ENCODE data around the gene ZBTB37. TPM values are rescaled to one million over a fixed set of nuclear protein-coding genes. Genes with fewer than 3 reads are reported as not detected.

ZBTB37 gene
- total and polyA plus RNA-seq, 9 of the 15 experiments (the other 6 are each of a cell fraction or from before 2014, with no cell fraction given), result 1.3 to 13.9 (median 5.4) TPM

DNA sequence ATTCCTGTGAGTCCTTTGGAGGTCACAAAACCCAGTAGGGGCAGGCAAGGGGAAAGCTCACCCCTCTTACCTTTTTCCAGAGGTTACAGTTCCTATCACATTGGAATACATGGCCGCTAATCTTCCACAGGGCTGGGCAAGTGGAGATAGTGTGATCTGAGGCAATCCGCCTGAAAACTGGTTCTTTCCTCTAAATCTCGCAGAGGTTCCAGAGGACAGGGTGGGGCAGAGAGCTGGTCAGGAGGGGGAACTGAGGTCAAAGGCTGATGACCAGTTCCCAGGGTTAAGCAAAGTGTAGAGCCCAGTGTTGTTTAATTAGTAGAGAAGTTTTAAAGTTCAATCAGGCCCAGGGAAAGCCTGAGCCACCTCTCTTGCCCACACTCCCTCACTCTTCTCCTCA is 49.0 kb downstream of the ZBTB37 start, which contains the start of gene SERPINC1:
SERPINC1 (minus strand) TSS at position 179 of the 400 bp plus-strand sequence; CDS start at position 111, 68 bp downstream.
- no peak for FAIRE-seq
- intact Hi-C loops (cut with micrococcal nuclease), result no loop called here
- POLR2A ChIA-PET, result interaction anchor here (0.7 to 4.0 kb wide), 5 partner anchors 28 to 367 kb away, joined by 3 to 16 read pairs (median 3); partner anchors contain the start of genes GAS5 and ZBTB37
- TF ChIP-seq HLTF (IDR thresholded peaks at IDR 0.05) (no peak), ZNF695 (CRISPR knock-in tag; IDR thresholded peaks at IDR 0.05) (no peak), ZNF717 (CRISPR knock-in tag; IDR thresholded peaks at IDR 0.05) (no peak), YBX1 (IDR thresholded peaks at IDR 0.05) (no peak), MEIS2 (IDR thresholded peaks at IDR 0.05; ENCODE audit: partially characterized antibody) (no peak), TOE1 (IDR thresholded peaks at IDR 0.05; ENCODE audit: borderline replicate concordance) (no peak), TOE1 (CRISPR knock-in tag; IDR thresholded peaks at IDR 0.05; ENCODE audit: borderline replicate concordance, low read depth) (no peak), L3MBTL2 (IDR thresholded peaks at IDR 0.05) (0 out of 2 replicates have a peak, but pooled peaks have one; percentile 60)
- TF ChIP-seq, protein P1, sequence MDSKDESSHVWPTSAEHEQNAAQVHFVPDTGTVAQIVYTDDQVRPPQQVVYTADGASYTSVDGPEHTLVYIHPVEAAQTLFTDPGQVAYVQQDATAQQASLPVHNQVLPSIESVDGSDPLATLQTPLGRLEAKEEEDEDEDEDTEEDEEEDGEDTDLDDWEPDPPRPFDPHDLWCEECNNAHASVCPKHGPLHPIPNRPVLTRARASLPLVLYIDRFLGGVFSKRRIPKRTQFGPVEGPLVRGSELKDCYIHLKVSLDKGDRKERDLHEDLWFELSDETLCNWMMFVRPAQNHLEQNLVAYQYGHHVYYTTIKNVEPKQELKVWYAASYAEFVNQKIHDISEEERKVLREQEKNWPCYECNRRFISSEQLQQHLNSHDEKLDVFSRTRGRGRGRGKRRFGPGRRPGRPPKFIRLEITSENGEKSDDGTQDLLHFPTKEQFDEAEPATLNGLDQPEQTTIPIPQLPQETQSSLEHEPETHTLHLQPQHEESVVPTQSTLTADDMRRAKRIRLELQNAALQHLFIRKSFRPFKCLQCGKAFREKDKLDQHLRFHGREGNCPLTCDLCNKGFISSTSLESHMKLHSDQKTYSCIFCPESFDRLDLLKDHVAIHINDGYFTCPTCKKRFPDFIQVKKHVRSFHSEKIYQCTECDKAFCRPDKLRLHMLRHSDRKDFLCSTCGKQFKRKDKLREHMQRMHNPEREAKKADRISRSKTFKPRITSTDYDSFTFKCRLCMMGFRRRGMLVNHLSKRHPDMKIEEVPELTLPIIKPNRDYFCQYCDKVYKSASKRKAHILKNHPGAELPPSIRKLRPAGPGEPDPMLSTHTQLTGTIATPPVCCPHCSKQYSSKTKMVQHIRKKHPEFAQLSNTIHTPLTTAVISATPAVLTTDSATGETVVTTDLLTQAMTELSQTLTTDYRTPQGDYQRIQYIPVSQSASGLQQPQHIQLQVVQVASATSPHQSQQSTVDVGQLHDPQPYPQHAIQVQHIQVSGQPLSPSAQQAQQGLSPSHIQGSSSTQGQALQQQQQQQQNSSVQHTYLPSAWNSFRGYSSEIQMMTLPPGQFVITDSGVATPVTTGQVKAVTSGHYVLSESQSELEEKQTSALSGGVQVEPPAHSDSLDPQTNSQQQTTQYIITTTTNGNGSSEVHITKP (IDR thresholded peaks at IDR 0.05; ENCODE audit: partially characterized antibody), result no peak
- TF ChIP-seq, protein P2, sequence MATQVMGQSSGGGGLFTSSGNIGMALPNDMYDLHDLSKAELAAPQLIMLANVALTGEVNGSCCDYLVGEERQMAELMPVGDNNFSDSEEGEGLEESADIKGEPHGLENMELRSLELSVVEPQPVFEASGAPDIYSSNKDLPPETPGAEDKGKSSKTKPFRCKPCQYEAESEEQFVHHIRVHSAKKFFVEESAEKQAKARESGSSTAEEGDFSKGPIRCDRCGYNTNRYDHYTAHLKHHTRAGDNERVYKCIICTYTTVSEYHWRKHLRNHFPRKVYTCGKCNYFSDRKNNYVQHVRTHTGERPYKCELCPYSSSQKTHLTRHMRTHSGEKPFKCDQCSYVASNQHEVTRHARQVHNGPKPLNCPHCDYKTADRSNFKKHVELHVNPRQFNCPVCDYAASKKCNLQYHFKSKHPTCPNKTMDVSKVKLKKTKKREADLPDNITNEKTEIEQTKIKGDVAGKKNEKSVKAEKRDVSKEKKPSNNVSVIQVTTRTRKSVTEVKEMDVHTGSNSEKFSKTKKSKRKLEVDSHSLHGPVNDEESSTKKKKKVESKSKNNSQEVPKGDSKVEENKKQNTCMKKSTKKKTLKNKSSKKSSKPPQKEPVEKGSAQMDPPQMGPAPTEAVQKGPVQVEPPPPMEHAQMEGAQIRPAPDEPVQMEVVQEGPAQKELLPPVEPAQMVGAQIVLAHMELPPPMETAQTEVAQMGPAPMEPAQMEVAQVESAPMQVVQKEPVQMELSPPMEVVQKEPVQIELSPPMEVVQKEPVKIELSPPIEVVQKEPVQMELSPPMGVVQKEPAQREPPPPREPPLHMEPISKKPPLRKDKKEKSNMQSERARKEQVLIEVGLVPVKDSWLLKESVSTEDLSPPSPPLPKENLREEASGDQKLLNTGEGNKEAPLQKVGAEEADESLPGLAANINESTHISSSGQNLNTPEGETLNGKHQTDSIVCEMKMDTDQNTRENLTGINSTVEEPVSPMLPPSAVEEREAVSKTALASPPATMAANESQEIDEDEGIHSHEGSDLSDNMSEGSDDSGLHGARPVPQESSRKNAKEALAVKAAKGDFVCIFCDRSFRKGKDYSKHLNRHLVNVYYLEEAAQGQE (IDR thresholded peaks at IDR 0.05; ENCODE audit: borderline replicate concordance), result 0 out of 2 replicates have a peak, but pooled peaks have one; percentile 22
- TF ChIP-seq, protein P2 (CRISPR knock-in tag; IDR thresholded peaks at IDR 0.05; ENCODE audit: low read depth), result no peak

More for the DNA sequence above, 49.0 kb downstream of the ZBTB37 start, which contains the start of gene SERPINC1:
- H4K20me1 ChIP-seq (replicated peaks; ENCODE audit: control insufficient read depth, insufficient read depth, low read length), result no peaks in the 10 kb centered on the region
- DNase-seq (ENCODE audit: extremely low read depth in 1 of 4, low spot score in 3 of 4), result peak in 1 of 4 experiments; percentile 36
- H3K9ac ChIP-seq (ENCODE audit: insufficient read depth in 1 of 2, low read depth in 2 of 2, low read length in 2 of 2), result peak within 1 kb of the TSS in 1 of 2 experiments; percentile 41; a peak in 1 of 4 replicates
- CTCF ChIA-PET (ENCODE audit: low intra/inter-chr PET ratio), result no interaction called here
- no peaks in the 10 kb centered on the region for H3K9me3 ChIP-seq (replicated peaks; ENCODE audit: control insufficient read depth, insufficient read depth, low read depth, low read length)
- H3K79me2 ChIP-seq (ENCODE audit: control insufficient read depth, insufficient read depth, low read length), result no peaks in the 10 kb centered on the region
- in situ Hi-C loops (cut with MboI), result no loop called here
- no peak within 1 kb of the TSS; the same call in 1 of the 2 replicates for H3K4me2 ChIP-seq (ENCODE audit: insufficient read depth, low read length)
- H3K36me3 ChIP-seq (ENCODE audit: control insufficient read depth, insufficient read depth, low read length), result no peaks in the 10 kb centered on the region
- H3K4me1 ChIP-seq (replicated peaks in 1 of 2; ENCODE audit: control insufficient read depth in 2 of 2, insufficient read depth in 2 of 2, low read length in 2 of 2), result peaks cover 4 to 20% of the 10 kb centered on the region in 2 experiments; a peak in 4 of 5 replicates
- 0 out of 5 replicates have a peak, but pooled peaks cover 0 to under 1% of the 10 kb centered on the region in 2 experiments for H3K27me3 ChIP-seq (ENCODE audit: control insufficient read depth in 2 of 2, insufficient read depth in 2 of 2, low read length in 2 of 2)
- peak within 1 kb of the TSS; percentile 23 for H2AFZ ChIP-seq (ENCODE audit: low read depth, low read length)
- no peak within 1 kb of the TSS for H3K4me3 ChIP-seq
- no peak within 1 kb of the TSS for H3K27ac ChIP-seq (ENCODE audit: extremely low read depth, low read depth, low read length)
- ATAC-seq, result peak; percentile 78
- BruUV-seq (replicated peaks), result no TSS peak
- no peaks in the 10 kb centered on the region for H3K9me1 ChIP-seq (ENCODE audit: control insufficient read depth, insufficient read depth, low read length)
- 9% methylated on average over 3 of the region's 3 CpGs for WGBS (ENCODE audit: insufficient coverage, low coverage, missing lambda C conversion rate)

All from K562 (cell line).